Chondrocyte (in vitro differentiated cells): ENCODE data around the gene IGFBP7. TPM values are rescaled to one million over a fixed set of nuclear protein-coding genes. Genes with fewer than 3 reads are reported as not detected.

Experiments
- DNase-seq: peaks from one replicate; pipeline ENCODE4 v3.0.0; 2021; ENCODE audit warnings: mixed read lengths, low spot score
- H3K27ac Mint-ChIP-seq: one replicate; pipeline ENCODE4 v1.8.0; 2021; ENCODE audit warnings: mild to moderate bottlenecking, moderate library complexity, mixed read lengths; ENCODE audit not compliant: unreplicated experiment
- H3K27me3 Mint-ChIP-seq: 2 replicates; pipeline ENCODE4 v1.8.0; 2021; ENCODE audit warnings: low read depth, mixed read lengths
- H3K36me3 Mint-ChIP-seq: 2 replicates; pipeline ENCODE4 v1.8.0; 2021; ENCODE audit warnings: low read depth, mixed read lengths
- H3K4me1 Mint-ChIP-seq: 2 replicates; pipeline ENCODE4 v1.8.0; 2021; ENCODE audit warnings: low read depth, mild to moderate bottlenecking, mixed read lengths
- H3K4me3 Mint-ChIP-seq: one replicate; pipeline ENCODE4 v1.8.0; 2021; ENCODE audit warnings: mild to moderate bottlenecking, moderate library complexity, mixed read lengths; ENCODE audit not compliant: unreplicated experiment
- H3K9me3 Mint-ChIP-seq: 2 replicates; pipeline ENCODE4 v1.8.0; 2021; ENCODE audit warnings: low read depth, mixed read lengths
- CTCF ChIP-seq: fragments of 200-600 bp; sonication (generic); IDR thresholded peaks from 2 replicates; pipeline ENCODE4 v1.5.0; 2021; ENCODE audit warnings: antibody characterized with exemption, mild to moderate bottlenecking, moderate library complexity
- total RNA-seq: library from RNA; stranded (reverse); gene quantifications from 3 replicates; pipeline ENCODE4 v1.2.1, GENCODE V29; 2021

The IGFBP7 gene
- total RNA-seq, 1 donor from 2014 or later = 5,125 TPM

- DNase-seq = no peak
- Mint-ChIP-seq H3K4me3 (no peak overlapping the region), H3K4me1 (peaks cover 60% of the 10 kb centered on the region), H3K9me3 (no peaks in the 10 kb centered on the region), H3K36me3 (peaks cover 67% of the 10 kb centered on the region), H3K27ac (peak overlapping the region; percentile 81), H3K27me3 (no peaks in the 10 kb centered on the region)
- no peak for TF ChIP-seq CTCF
Measured at GRCh38 chr4:57034520-57034919, 75.7 kb downstream of the IGFBP7 start.

GRCh38 chr4:57023104-57023503 lies 87.1 kb downstream of the IGFBP7 start:
- Mint-ChIP-seq H3K4me1 (peaks cover 67% of the 10 kb centered on the region), H3K36me3 (peaks cover 32% of the 10 kb centered on the region), H3K9me3 (no peaks in the 10 kb centered on the region), H3K4me3 (no peak overlapping the region), H3K27ac (peak overlapping the region; percentile 82), H3K27me3 (no peaks in the 10 kb centered on the region)
- no peak for DNase-seq
- TF ChIP-seq CTCF = no peak

- Mint-ChIP-seq H3K36me3 (peaks cover 26% of the 10 kb centered on the region), H3K9me3 (no peaks in the 10 kb centered on the region), H3K27ac (peak overlapping the region; percentile 85), H3K4me3 (no peak overlapping the region), H3K4me1 (peaks cover 65% of the 10 kb centered on the region), H3K27me3 (no peaks in the 10 kb centered on the region)
- no peak for TF ChIP-seq CTCF
- no peak for DNase-seq
Measured at GRCh38 chr4:57020467-57021101, 89.6 kb downstream of the IGFBP7 start.

GRCh38 chr4:57018980-57019379 lies 91.2 kb downstream of the IGFBP7 start:
- no peak for DNase-seq
- Mint-ChIP-seq H3K27me3 (no peaks in the 10 kb centered on the region), H3K27ac (peak overlapping the region; percentile 79), H3K36me3 (peaks cover 22% of the 10 kb centered on the region), H3K4me1 (peaks cover 56% of the 10 kb centered on the region), H3K4me3 (no peak overlapping the region), H3K9me3 (no peaks in the 10 kb centered on the region)
- peak; percentile 72 for TF ChIP-seq CTCF

- Mint-ChIP-seq H3K27me3 (no peaks in the 10 kb centered on the region), H3K36me3 (peaks cover 34% of the 10 kb centered on the region), H3K4me3 (no peak overlapping the region), H3K27ac (peak overlapping the region; percentile 83), H3K4me1 (peaks cover 13% of the 10 kb centered on the region), H3K9me3 (no peaks in the 10 kb centered on the region)
- no peak for TF ChIP-seq CTCF
- no peak for DNase-seq
Measured at GRCh38 chr4:57013543-57014120, 96.6 kb downstream of the IGFBP7 start.
